ENCODE results near the gene ACSF3. TPM values are rescaled to one million over a fixed set of nuclear protein-coding genes. Genes with fewer than 3 reads are reported as not detected.

Gene ACSF3
- total and polyA plus RNA-seq, 7 donors: 19.7 to 42.2 (median 28.2) TPM

- 75 to 84% methylated on average over 24 of the region's 24 CpGs for WGBS, 2 donors
- DNase-seq: no peak
- intact Hi-C loops (cut with DNase I): no loop called here
- H3K36me3 ChIP-seq: peaks cover 13 to 85% (median 49%) of the 10 kb centered on the region in 4 donors
- H3K27ac ChIP-seq: no peak overlapping the region
- no peaks in the 10 kb centered on the region for H3K27me3 ChIP-seq
- no peaks in the 10 kb centered on the region for H3K4me1 ChIP-seq
- no peak for TF ChIP-seq POLR2AphosphoS5 (IDR thresholded peaks at IDR 0.05)
- no peak overlapping the region for H3K4me3 ChIP-seq
- no peaks in the 10 kb centered on the region for H3K9me3 ChIP-seq
Measured at GRCh38 chr16:89119166-89119621, 25.5 kb downstream of the ACSF3 start.

GRCh38 chr16:89119661-89120141 is 26.0 kb downstream of the ACSF3 start:
- intact Hi-C loops (cut with DNase I): no loop called here
- no peaks in the 10 kb centered on the region for H3K27me3 ChIP-seq
- WGBS, 2 donors: 88 to 91% methylated on average over 31 of the region's 31 CpGs
- no peak for DNase-seq
- H3K4me1 ChIP-seq: no peaks in the 10 kb centered on the region
- no peak for TF ChIP-seq EP300 (IDR thresholded peaks at IDR 0.05)
- no peak for TF ChIP-seq POLR2A (IDR thresholded peaks at IDR 0.05)
- TF ChIP-seq POLR2AphosphoS5 (IDR thresholded peaks at IDR 0.05): no peak
- TF ChIP-seq CTCF (IDR thresholded peaks at IDR 0.05): no peak
- H3K9me3 ChIP-seq: no peaks in the 10 kb centered on the region
- H3K27ac ChIP-seq: no peak overlapping the region
- H3K36me3 ChIP-seq: peaks cover 9 to 80% (median 44%) of the 10 kb centered on the region in 4 donors
- no peak overlapping the region for H3K4me3 ChIP-seq

- no peak overlapping the region for H3K4me3 ChIP-seq
- WGBS, 2 donors: 94 to 95% methylated on average over 14 of the region's 14 CpGs
- no peaks in the 10 kb centered on the region for H3K4me1 ChIP-seq
- DNase-seq: no peak
- no peaks in the 10 kb centered on the region for H3K9me3 ChIP-seq
- no peaks in the 10 kb centered on the region for H3K27me3 ChIP-seq
- H3K27ac ChIP-seq: no peak overlapping the region
- H3K36me3 ChIP-seq: peaks cover 9 to 80% (median 40%) of the 10 kb centered on the region in 4 donors
- no peak for TF ChIP-seq EP300 (IDR thresholded peaks at IDR 0.05)
- no peak for TF ChIP-seq POLR2A (IDR thresholded peaks at IDR 0.05)
- TF ChIP-seq CTCF (IDR thresholded peaks at IDR 0.05): no peak
- no peak for TF ChIP-seq POLR2AphosphoS5 (IDR thresholded peaks at IDR 0.05)
- intact Hi-C loops (cut with DNase I): no loop called here
Measured at GRCh38 chr16:89120281-89120680, 26.6 kb downstream of the ACSF3 start.

GRCh38 chr16:89120921-89121351 is 27.3 kb downstream of the ACSF3 start:
- Histone ChIP-seq H3K4me3 (no peak overlapping the region), H3K27me3 (no peaks in the 10 kb centered on the region), H3K27ac (no peak overlapping the region), H3K9me3 (no peaks in the 10 kb centered on the region), H3K36me3 (peaks cover 9 to 84% (median 41%) of the 10 kb centered on the region in 4 donors), H3K4me1 (no peaks in the 10 kb centered on the region)
- DNase-seq: no peak
- WGBS, 2 donors: 92 to 95% methylated on average over 15 of the region's 15 CpGs
- intact Hi-C loops (cut with DNase I): no loop called here
- TF ChIP-seq POLR2AphosphoS5 (IDR thresholded peaks at IDR 0.05) (no peak), CTCF (IDR thresholded peaks at IDR 0.05) (no peak), EP300 (IDR thresholded peaks at IDR 0.05) (no peak), POLR2A (IDR thresholded peaks at IDR 0.05) (no peak)

- Histone ChIP-seq H3K4me1 (no peaks in the 10 kb centered on the region), H3K27me3 (no peaks in the 10 kb centered on the region), H3K36me3 (peaks cover 12 to 85% (median 40%) of the 10 kb centered on the region in 4 donors), H3K4me3 (no peak overlapping the region), H3K9me3 (no peaks in the 10 kb centered on the region), H3K27ac (no peak overlapping the region)
- TF ChIP-seq CTCF (IDR thresholded peaks at IDR 0.05): no peak
- TF ChIP-seq EP300 (IDR thresholded peaks at IDR 0.05): no peak
- no peak for TF ChIP-seq POLR2A (IDR thresholded peaks at IDR 0.05)
- TF ChIP-seq POLR2AphosphoS5 (IDR thresholded peaks at IDR 0.05): no peak
- DNase-seq: no peak
- WGBS, 2 donors: 79 to 89% methylated on average over 21 to 24 of the region's 24 CpGs
- intact Hi-C loops (cut with DNase I): no loop called here
Measured at GRCh38 chr16:89121691-89122321, 28.2 kb downstream of the ACSF3 start.

All from sigmoid colon (tissue), 7 donors.